ENCODE results near the gene CMIP.

CMIP gene

DNA sequence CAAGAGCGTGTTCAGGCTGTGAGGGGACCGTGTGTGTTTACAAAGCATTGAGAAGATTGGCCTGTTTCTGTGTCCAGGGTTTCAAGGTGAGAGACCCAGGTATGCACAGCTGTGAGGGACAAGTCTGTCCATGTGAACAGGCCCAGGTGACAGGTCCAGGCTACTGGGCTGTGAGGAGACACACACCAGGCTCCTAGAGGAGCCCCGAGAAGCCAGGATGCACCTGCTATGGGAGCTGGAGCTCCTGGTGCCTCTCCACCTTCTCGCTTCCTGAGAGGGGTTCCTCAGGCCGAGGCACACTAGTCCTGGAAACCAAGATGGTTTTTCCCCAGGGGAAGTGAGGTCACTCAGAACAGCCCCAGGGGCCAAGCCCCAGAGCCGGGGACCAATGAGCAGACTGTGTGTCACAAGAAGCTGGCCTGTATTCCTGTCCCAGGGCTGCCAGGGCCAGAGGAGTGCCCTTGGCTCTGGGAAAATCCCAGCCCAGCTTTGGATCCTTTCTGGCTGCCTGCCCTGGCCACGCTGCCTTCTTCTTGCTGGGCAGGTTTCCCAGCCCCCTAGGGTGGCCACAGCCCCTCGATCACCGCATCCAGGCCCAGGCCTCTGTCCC lies 181.0 kb downstream of the CMIP start:
- DNase-seq (ENCODE audit: low spot score): no peak

DNA sequence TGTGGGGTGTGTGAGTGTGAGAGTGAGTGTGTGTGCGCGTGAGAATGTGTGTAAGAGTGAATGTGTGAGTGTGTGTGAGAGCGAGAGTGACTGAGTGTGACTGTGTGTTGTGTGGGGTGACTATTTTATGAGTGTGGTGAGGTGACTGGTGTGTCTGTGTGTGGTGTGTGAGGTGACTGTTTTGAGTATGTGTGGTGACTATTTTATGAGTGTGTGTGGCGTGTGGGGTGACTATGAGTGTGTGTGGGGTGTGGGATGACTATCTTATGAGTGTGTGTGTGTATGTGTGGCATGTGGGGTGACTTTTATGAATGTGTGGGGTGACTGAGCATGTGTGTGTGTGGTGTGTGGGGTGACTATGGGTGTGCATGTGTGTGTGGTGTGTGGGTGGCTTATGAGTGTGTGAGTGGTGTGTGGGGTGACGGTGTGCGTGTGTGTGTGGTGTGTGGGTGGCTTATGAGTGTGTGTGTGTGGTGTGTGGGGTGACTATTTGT lies 181.6 kb downstream of the CMIP start:
- peak; percentile 22 for DNase-seq (ENCODE audit: low spot score)

DNA sequence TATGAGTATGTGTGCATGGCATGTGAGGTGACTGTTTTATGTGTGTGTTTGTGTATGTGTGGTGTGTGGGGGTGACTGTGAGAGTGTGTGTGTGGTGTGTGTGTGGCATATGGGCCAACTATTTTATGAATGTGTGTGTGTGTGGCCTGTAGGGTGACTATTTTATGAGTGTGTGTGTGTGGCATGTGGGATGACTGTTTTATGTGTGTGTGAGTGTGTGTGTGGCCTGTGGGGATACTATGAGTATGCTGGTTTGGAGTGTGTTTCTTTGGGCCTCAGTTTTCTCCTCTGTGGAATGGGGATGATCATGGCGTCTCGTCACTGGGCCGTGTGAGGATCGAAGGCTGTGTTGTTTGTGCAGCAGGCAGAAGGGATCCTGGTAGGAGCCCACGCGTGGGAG lies 182.4 kb downstream of the CMIP start:
- no peak for DNase-seq (ENCODE audit: low spot score)

DNA sequence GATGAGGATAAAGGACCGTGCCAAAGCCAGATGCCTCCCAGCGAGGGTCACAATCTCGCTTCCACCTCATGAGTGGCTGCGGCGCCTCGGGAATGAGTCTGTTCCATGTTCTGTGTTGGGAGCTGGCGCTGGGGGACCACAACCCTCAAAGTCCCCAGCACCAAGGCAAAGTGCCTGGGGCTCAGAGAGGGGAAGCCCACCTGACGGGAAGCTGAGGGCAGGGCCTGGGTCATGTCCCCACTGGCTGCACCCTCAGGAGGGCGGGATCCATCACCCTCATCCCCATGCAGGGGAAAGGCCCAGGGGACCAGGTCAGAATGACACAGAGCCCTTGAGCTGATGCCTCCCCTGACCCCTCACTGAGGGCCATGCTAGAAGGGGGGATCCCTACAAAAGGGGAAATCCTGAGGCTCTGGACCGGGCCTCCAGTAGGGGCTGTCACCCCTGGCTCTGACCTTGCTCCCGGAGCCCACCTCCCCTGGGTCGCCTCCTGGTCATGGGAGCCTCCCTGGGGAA lies 183.2 kb downstream of the CMIP start:
- no peak for DNase-seq (ENCODE audit: low spot score)

DNA sequence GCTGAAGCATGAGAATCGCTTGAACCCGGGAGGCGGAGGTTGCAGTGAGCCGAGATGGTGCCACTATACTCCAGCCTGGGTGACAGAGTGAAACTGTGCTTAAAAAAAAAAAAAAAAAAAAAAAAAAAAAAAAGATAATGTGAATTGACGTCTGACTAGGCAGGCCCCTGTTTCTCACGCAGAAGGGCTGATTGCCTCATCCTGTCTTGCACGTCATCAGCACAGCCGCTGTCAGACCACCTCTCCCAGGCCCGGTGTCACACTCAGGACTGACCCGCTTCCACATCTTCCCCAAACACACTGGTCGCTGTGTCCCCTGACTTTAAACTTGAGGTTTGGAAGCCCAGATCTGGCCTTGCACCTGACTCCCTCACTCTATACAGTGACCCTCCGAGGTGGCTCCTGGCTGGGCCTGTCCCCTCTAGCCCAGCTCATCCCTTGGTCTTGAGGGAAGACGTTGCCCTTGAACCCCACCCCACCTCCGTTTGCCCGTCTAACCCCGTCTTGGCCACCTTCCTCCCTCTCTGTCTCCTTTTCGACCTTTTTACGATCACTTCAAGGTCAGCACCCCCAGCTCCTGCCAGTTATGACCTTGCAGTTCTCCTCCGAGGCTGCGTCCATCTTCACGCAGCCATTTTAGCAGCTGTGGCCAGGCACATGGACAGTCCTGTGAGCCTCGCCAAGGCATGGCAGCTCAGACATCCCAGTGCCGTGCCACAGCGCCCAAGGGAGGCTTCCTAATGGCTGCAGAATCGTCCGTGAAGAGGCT lies 184.6 kb downstream of the CMIP start:
- DNase-seq (ENCODE audit: low spot score): no peak

DNA sequence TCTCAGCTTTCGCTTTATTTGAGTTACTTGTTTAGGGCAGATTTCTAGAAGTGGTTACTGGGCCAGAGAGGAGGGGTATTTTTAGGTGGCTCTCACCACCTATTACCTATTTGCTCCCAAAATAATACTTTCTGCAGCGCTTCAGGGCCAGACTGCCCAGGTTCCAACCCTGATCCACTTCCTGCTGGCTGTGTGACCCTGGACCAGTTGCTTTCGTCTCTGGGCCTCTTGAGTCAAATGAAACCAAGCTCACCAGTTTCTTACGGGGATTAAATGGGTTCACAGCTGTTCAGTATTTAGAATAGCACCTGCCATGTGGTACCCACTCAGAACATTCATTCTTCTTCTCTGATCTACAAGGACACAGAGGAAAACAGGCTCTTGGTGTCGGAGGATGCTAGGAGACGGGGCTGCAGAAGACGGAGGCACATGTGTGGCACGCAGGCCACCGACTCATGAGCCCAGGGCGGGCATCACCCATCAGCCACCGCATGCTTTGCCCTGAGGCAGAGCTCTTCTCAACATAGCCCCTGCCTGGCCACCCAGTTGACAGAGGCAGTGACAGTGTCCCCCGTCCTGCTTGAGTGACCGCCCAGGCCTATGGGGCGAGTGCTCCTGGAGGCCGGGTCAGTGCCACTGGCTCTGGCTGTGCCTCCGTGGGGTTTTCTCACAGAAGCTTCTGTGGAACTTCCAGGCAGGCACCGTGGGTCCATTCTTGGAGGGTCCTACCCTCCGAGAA lies 185.5 kb downstream of the CMIP start:
- DNase-seq (ENCODE audit: low spot score): no peak

DNA sequence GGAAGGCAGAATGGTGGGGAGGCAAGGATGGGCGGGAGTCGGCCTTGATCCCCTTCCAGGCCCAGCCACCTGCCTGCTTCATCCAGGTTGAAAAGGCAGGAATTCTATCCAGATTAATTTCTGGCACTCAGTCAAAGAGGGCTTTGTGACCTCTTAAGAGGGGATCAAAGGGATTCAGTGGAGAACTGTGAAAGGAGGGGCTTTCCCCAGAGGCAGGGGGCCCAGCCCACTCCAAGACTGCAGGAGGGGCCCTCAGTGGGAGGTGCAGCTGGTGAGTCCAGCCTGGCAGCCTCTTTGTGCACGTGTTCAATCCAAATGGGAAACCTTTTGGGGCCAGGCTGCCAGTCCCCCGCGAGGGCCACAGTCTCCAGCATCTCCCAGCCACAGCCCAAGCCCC lies 186.0 kb downstream of the CMIP start:
- no peak for DNase-seq (ENCODE audit: low spot score)

DNA sequence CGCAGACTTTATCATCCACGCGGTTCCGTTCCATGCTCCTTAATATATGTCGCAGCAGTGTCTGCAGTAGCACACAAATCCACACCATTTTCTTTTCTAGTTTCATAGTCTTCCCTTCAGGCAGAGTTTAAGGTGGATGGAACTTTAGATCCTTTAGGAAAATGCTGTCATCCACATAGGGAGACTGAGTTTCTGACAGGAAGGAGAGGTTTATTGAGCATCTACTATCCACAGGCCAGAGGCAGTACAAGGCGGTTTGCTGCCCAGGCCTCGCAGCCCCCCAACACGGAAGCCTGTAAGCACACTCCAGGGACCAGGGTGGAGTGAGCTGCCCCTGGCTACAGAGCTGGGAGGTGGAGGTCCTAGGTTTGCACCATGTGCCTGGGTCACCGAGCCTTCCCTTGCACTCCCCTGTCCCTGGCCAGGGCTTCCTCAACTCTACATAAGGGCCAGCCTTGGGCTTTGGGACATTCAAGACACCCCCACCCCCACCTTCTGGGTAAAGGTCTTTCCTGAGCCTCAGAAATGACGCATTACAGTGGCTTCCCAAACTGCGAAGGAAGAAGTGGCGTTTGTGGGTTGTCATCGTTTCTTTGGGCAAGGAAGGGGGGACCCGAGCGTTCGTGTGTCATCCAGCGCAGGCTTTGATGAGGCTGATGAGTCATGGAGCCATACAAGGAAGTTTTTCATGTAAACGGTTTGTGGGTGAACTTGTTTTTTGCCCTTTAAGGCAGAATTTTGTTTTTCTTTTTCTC lies 188.0 kb downstream of the CMIP start:
- DNase-seq (ENCODE audit: low spot score): peak; percentile 88

DNA sequence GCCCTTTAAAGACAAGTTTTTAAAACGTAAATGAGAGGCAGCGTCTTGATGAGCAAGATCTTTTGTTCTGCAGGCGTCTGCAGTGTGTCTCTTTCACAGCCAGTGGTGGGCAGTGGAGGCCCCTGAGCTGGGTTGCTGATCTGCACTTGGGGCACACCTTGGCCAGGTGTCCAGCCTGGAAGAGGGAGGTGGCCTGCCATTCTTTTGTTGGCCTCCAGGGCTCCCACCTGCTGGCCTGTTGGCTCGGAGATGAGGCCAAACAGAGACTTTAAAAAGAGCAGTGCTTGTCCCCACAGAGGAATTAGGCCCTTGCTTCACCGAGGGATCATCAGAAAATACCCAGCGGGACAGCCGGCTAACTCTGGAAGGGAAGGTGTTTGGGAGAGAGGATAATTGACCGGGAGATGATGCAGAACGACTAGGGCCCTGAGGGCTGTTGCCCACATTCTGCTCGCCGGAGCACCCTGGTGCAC lies 188.6 kb downstream of the CMIP start:
- DNase-seq (ENCODE audit: low spot score): no peak

DNA sequence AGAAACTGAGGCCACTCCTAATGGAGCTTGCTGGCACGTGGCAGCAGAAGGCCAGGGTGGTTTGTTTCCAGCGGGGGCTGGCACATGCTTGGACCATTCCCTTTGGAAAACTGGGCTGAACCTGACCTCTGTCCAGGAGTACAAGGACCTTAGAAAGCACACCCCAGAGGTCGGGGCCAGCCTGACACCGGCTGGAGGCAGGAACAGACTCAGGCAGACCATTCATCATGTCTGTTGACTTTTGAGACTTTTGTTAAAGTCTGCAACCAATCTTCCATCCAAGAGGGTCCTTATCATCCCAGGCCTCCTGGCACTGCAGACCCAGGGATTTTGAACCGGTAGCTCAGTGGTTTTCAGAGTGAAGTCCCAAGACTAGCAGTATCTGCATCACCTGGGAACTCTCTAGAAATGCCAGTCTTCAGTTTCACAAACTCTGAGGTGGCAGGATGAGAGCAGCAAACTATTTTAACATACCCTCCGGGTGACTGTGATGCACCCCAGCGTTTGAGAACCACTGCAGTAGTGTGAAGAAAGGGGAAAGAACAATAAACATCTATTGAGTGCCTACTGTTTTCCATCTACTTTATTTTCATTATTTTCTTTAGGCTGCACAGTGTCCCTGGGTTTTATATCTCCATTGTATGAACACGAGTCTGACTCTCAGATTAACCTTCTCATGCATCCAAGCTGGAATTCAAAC lies 189.2 kb downstream of the CMIP start:
- no peak for DNase-seq (ENCODE audit: low spot score)

DNA sequence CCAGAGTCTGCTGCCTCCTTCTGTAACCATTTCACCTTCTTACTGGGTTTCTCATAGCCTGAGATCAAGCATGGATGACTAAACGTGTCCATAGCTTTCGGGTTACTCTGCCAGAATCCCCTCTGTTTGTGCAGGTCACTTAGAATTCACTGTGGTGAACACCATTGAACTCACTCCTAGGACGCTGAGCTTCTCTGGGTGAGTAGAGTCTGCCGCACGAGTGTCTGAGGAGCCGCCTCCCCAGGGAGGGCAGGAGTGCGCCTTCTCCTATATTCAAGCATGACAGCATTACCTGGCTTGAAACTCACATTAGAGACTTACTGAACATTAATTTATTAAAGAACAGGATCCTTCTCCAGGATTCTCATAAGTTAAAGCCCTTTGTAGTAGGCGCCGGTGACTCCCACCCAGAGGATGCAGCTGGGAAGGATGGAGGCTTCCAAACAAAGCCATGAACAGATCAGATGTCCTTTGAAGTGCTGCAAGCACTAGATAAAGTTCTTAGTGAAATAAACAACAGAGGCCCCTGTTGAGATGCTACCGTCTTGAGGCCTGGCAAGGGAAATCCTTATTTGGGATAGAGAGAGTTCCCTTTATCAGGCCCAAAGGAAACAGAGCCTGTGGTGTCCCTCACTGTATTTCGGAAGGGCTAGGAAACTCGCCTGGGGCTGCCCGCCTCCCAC lies 189.9 kb downstream of the CMIP start:
- no peak for DNase-seq (ENCODE audit: low spot score)

DNA sequence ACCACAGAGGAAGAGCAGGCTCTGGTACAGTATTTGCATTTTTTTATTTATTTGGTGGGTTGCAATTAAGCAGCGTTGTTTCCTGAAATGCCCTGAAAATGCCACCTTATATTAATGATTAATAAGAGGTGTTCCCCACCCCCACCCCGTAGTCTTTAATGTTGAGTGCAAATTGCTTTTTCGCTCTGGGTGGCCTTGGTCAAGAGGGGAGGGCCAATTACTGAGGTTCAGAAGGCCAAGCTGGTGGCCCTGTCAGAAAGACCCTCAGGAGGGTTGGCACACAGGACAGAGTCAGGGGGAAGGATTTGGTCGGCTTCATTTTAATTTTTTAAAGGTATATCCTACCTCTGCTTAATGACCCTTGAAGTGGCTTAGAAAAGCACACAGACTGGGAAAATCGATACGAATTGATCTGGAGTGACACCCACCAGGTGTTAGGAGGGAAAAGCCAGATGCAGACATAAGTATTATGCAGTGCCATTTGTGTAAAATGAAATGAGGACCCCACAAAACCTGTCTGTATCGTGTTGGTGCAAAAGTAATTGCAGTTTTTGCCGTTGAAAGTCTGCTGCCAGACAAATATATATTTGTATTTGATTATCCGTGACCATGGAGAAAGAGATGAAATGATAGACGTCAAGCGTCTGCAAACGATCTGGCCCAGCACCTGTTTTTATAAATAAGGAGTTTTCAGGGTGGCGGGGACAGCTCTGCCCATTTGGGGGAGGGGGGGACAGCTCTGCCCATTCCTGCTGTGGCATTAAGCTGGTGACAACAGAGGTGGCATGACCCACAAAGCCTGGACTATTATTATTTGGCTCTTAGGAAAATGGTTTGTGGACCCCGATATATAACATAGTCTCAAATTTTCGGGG lies 190.7 kb downstream of the CMIP start:
- no peak for DNase-seq (ENCODE audit: low spot score)

DNA sequence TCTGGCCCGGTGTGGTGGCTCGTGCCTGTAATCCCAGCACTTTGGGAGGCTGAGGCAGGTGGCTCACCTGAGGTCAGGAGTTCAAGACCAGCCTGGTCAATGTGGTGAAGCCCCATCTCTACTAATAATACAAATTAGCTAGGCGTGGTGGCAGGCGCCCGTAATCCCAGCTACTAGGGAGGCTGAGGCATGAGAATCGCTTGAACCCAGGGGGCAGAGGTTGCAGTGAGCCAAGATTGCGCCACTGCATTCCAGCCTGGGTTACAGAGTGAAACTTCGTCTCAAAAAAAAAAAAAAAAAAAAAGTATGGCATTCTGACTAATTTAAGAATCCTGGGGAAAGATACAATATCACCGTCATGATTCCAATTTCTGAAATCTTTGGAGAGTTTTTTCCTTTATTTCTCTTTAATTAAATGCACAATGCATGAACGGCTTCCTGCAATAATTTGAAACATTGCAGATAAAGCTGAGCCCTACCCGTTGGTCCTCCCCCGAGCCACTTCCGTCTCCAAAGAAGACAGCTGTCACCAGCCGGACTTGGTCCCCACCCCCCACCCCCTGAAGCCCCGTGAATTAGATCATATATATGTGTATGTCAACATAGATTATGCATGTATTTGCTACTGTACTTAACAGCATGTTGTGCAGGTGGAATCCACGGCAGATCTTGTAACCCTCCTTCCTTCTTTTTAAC lies 191.8 kb downstream of the CMIP start:
- DNase-seq (ENCODE audit: low spot score): no peak

DNA sequence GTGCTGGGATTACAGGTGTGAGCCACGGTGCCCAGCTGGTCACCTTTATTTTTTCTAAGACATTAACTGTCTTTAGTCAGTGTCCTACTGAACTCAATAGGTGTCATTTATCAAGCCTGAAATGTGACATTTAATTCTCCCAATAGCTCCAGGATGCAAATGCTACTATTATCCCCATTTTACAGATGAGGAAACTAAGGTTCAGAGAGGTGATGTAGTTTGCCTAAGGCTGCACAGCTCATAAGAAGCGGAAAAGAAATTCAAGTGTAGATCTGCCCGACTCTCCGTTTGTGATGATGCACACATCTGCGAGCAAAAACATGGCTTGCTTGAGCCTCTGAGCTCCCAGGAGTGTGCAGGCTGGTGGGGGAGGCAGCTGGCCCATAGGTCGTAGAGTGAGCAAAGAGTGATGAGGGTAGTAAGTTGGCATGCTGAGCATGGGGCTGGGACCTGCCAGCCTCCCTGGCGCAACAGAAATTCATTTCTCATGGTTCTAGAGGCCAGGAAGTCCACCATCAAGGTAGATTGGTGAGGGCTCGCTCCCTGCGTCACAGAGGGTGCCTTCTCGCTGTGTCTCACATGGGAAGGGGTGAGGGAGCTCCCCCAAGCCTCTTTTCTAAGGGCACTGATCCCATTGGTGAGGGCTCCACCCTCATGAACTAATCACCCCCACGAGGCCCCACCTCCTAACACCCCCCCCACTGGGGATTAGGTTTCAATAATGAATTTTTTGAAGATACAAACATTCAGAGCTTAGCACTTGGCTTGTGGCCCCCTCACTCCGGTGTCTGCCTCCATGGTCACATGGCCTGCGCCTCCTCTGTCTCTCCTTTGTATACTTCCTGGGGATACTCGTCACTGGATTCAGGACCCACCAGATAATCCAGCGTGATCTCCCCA lies 193.0 kb downstream of the CMIP start:
- no peak for DNase-seq (ENCODE audit: low spot score)

DNA sequence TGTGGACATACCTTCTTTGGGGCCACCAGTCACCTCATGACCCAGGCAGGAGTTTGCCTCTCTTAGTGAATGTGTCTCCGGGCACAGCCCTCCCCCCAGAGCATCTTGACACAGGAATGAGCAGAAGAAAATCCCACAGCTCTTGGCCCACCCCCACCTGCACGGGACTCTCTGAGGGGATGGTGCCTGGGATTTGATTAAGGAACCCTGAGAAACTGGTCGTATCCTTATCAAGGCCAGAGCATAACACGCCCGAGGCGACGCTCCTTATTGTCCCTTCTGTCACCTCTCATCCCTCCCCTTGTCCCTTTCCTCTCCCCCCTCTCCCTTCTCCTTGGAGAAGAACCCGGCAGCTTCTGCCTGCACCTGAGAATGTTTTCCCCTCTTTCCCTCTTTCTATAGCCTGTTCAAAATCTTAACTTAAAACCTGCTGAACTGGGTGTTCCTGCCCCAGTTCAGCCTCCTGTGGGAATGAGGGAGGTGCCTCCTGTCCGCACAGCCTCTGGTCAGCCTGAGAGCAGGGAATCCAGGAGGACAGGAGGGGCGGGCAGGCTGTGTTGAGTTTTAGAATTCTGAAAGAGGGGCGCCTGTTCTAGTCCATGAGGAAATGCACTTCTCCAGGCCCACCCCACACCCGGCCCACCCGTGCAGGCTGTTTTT lies 193.8 kb downstream of the CMIP start:
- no peak for DNase-seq (ENCODE audit: low spot score)

DNA sequence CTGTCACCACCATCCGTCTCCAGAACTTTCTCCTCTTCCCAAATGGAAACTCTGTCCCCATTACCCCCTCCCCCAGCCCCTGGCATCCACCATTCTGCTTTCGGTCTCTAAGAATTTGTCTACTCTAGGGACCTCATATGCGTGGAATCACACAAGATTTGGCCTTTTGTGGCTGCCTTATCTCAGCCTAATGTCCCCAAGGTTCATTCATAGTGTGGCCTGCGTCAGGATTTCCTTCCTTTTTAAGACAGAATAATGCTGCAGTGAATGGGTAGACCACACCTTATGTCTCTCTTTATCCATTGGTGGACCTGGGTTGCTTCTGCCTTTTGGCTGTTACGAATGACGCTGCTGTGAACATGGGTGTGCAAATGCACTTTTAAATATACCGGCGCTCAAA lies 194.7 kb downstream of the CMIP start:
- DNase-seq (ENCODE audit: low spot score): no peak

DNA sequence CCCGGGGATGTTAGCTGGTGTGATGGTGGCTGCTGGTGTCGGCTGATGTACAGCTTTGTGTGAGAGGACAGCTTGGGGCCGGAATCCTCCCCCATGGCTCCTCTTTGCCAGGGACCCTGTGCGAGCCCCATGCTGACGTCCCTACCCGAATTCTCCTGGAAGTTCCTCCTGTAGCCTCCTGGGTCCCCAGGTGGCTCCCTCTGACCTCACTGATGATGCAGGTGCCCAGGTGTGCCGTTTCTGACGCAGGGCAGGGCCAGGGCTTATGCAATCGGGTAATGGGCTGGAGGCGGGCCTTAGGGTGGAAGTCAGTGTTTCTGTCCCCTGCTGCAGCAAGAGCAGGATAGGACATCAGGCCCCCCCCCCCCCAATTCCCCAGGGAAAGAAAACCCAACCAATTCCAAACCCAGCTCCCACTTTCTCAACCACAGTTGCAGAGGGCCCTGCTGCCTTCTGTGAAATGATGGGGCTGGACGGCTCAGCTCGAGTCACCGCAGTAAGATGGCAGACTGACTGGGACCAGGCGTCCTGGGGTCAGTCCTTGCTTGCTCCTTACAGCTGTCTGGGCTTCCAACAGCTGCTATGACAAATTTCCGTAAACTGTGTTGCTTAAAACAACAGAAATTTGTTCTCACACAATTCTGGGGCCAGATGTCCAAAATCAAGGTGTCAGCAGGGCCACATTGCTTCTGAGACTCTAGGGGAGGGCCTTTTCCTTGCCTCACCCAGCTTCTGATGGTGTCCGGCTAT lies 195.5 kb downstream of the CMIP start:
- DNase-seq (ENCODE audit: low spot score): no peak

Data from CD4-positive, alpha-beta T cell treated with Interleukin-2 at 100 ng/mL for 4 hours (primary cell).